GM19240 (cell line): ENCODE results near the gene KDM4B.
"Not testable (repeated sequence)": the region's sequence is repeated elsewhere in the genome, so short reads cannot be mapped to it uniquely, and the experiment has no call there.

ENCODE experiments used
- DNase-seq: peaks from one replicate; pipeline ENCODE4 v3.0.0; 2011; ENCODE audit warnings: low spot score; ENCODE audit not compliant: insufficient read length

KDM4B gene

GRCh38 chr19:4968462-4969291 is at the start of gene KDM4B:
TSS of gene KDM4B (plus strand) at chr19:4969113. CDS start at chr19:5032891, 63,778 bp downstream.
- peak; percentile 99 for DNase-seq

- DNase-seq: no peak
Measured at GRCh38 chr19:4922530-4923275, 46.2 kb upstream of the KDM4B start.

GRCh38 chr19:4923276-4923747 is 45.6 kb upstream of the KDM4B start:
- no peak for DNase-seq

- no peak for DNase-seq
Measured at GRCh38 chr19:4929186-4929585, 39.7 kb upstream of the KDM4B start.

- no peak for DNase-seq
Measured at GRCh38 chr19:4930664-4931063, 38.2 kb upstream of the KDM4B start.

- no peak for DNase-seq
Measured at GRCh38 chr19:4932711-4933110, 36.2 kb upstream of the KDM4B start.

GRCh38 chr19:4933528-4933927 is 35.4 kb upstream of the KDM4B start:
- no peak for DNase-seq

- no peak for DNase-seq
Measured at GRCh38 chr19:4935444-4935843, 33.5 kb upstream of the KDM4B start.

GRCh38 chr19:4937060-4937459 is 31.9 kb upstream of the KDM4B start:
- no peak for DNase-seq

GRCh38 chr19:4938461-4938860 is 30.5 kb upstream of the KDM4B start:
- not testable (repeated sequence) for DNase-seq

- DNase-seq: no peak
Measured at GRCh38 chr19:4939466-4939865, 29.4 kb upstream of the KDM4B start.

GRCh38 chr19:4941638-4942169 is 27.2 kb upstream of the KDM4B start:
- DNase-seq: not testable (repeated sequence)

GRCh38 chr19:4950650-4951049 is 18.3 kb upstream of the KDM4B start:
- not testable (repeated sequence) for DNase-seq

GRCh38 chr19:4951656-4952055 is 17.3 kb upstream of the KDM4B start:
- DNase-seq: no peak

GRCh38 chr19:4952945-4953344 is 16.0 kb upstream of the KDM4B start:
- no peak for DNase-seq

GRCh38 chr19:4954320-4955149 is 14.4 kb upstream of the KDM4B start:
- not testable (repeated sequence) for DNase-seq

GRCh38 chr19:4955274-4955673 is 13.6 kb upstream of the KDM4B start:
- no peak for DNase-seq

- DNase-seq: no peak
Measured at GRCh38 chr19:4957981-4958380, 10.9 kb upstream of the KDM4B start.

GRCh38 chr19:4962085-4962619 is 6.8 kb upstream of the KDM4B start:
- no peak for DNase-seq

- DNase-seq: no peak
Measured at GRCh38 chr19:4965061-4965460, 3.9 kb upstream of the KDM4B start.

GRCh38 chr19:4966591-4966990 is 2.3 kb upstream of the KDM4B start:
- no peak for DNase-seq
